ENCODE data around the gene NAV2. TPM values are rescaled to one million over a fixed set of nuclear protein-coding genes. Genes with fewer than 3 reads are reported as not detected.

Gene NAV2
- total and polyA plus RNA-seq, 4 donors, result 5.0 to 250 (median 51.4) TPM

DNA sequence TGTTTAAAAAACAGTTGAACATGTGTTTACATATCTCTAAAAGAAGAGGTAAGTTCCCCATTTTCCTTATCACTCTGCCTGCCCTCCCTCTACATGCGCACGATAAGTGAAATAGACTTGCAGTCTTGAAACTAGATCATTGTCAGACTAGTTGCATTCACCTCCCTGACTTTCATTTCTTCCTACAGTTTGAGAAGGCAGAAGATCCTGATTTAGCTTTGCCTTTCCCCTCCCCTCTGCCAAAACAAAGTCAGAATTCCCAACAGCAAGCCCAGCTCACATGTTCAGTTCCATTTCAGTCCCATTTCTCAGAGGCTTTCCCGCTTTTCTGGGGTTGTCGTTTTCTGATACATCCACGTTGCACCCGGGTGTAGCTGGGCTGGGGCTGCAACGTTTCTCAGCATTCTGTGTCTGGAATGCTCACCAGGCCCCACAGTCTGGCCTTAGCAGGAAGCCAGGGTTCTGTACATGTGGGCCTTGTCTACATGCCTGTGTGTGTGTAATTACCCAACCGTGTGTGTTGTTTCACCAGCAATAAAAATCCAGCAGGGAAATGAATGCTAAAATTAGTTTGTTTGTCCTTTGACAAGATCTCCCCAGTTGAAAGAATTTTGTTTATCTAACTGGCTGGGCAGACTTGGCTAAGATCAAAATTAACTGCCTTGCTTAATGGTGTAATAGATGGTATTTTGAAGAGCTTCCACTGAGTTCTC, 268.5 kb downstream of the NAV2 start:
- H3K4me3 ChIP-seq (ENCODE audit: low read length in 2 of 2), result no peak overlapping the region
- H3K9me3 ChIP-seq (ENCODE audit: control insufficient read depth, low read length), result no peaks in the 10 kb centered on the region
- H3K4me1 ChIP-seq (ENCODE audit: control insufficient read depth in 1 of 2, insufficient read depth in 2 of 2, low read length in 2 of 2), result peaks cover 13 to 26% of the 10 kb centered on the region in 2 donors
- no peaks in the 10 kb centered on the region for H3K27me3 ChIP-seq (ENCODE audit: control insufficient read depth in 1 of 2, insufficient read depth in 2 of 2, low read length in 1 of 2)
- ATAC-seq (ENCODE audit: low FRiP score) (peak; percentile 69), DNase-seq (peak in 1 of 2 donors; percentile 74)
- intact Hi-C loops (cut with DNase I), result no loop called here
- H3K36me3 ChIP-seq (ENCODE audit: control insufficient read depth in 1 of 2, insufficient read depth in 2 of 2, low read length in 1 of 2), result peaks cover 0 to 2% of the 10 kb centered on the region in 2 donors
- peak overlapping the region in 1 of 2 donors; percentile 84 for H3K27ac ChIP-seq (ENCODE audit: low read depth in 1 of 2, low read length in 2 of 2)
- 8 to 9% methylated on average over 8 of the region's 8 CpGs for WGBS, 2 donors

DNA sequence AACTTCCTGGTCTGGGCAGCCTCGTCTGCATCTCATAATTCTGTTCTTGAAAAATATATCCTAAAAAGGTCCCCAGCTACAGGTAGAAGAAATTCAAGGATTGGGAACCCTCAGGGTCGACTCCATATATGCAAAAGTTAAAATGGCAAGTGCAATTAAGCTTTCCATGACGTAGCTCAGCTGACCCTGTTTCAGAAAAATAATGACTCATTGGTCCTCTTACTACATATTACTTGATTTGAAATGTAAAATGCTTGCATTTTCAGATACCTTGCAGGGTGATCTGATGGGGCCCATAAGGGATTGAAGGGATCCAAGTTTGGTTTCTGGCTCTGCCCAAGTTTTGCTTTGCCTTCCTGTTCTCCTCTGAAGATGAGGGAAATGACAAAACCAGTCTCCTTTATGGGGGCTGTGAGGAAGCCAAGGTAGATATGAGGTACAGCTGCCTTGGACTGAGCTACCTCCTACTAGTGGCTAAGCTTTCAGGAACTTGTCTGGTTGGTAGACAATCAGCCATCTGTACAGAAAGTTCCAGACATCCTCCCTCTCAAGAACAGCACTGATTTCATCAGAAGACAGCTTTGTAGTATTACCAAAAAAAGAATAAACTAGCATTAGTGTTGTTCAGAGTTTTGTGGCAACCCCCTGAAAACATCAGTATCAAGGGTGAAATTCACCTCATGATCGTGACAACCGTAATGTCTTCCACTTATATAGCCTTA, 270.3 kb downstream of the NAV2 start:
- ATAC-seq (ENCODE audit: low FRiP score), result no peak
- Histone ChIP-seq H3K4me3 (ENCODE audit: low read length in 2 of 2) (no peak overlapping the region), H3K36me3 (ENCODE audit: control insufficient read depth in 1 of 2, insufficient read depth in 2 of 2, low read length in 1 of 2) (no peaks in the 10 kb centered on the region), H3K4me1 (ENCODE audit: control insufficient read depth in 1 of 2, insufficient read depth in 2 of 2, low read length in 2 of 2) (peaks cover 15 to 26% of the 10 kb centered on the region in 2 donors), H3K27ac (ENCODE audit: low read depth in 1 of 2, low read length in 2 of 2) (peak overlapping the region; percentile 68 to 69), H3K9me3 (ENCODE audit: control insufficient read depth, low read length) (no peaks in the 10 kb centered on the region), H3K27me3 (ENCODE audit: control insufficient read depth in 1 of 2, insufficient read depth in 2 of 2, low read length in 1 of 2) (no peaks in the 10 kb centered on the region)
- DNase-seq, result no peak
- WGBS, 2 donors, result 39 to 43% methylated on average over 5 of the region's 5 CpGs
- intact Hi-C loops (cut with DNase I), result no loop called here

DNA sequence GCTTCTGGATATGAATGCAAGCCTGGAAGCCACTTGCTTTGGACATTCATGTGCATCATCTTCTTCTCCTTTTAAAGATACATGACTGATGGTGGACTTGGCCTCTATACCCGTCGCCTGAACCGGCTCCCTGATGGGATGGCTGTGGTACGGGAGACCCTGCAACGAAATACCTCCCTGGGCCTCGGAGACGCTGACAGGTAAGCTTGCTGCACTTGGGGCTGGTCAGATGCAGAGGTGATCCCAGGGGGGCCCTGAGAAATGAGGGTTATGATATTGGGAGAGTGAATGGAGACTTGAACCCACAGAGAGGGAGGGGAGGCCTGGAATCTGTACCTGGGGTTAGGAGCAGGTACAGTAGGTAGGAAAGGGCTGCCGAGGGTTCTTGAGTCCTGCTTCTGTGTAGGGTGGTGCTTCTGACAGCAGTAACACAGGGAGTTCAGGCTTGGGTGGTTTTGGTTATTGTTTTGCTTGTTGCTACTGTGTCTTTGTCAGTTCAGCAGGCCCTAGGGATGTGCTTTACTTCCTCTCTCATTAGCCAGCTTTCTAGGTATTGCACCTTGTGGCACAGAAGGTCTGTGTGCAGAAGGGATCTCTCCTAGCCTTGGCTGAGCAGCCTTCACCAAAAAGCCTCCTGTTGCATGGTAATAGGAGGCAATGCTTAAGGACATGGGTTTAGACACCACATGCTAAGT, 271.6 kb downstream of the NAV2 start:
- Histone ChIP-seq H3K27ac (ENCODE audit: low read depth in 1 of 2, low read length in 2 of 2) (no peak overlapping the region), H3K36me3 (ENCODE audit: control insufficient read depth in 1 of 2, insufficient read depth in 2 of 2, low read length in 1 of 2) (no peaks in the 10 kb centered on the region), H3K4me3 (ENCODE audit: low read length in 2 of 2) (no peak overlapping the region), H3K27me3 (ENCODE audit: control insufficient read depth in 1 of 2, insufficient read depth in 2 of 2, low read length in 1 of 2) (no peaks in the 10 kb centered on the region), H3K4me1 (ENCODE audit: control insufficient read depth in 1 of 2, insufficient read depth in 2 of 2, low read length in 2 of 2) (peaks cover 15 to 25% of the 10 kb centered on the region in 2 donors), H3K9me3 (ENCODE audit: control insufficient read depth, low read length) (no peaks in the 10 kb centered on the region)
- intact Hi-C loops (cut with DNase I), result no loop called here
- WGBS, 2 donors, result 86 to 91% methylated on average over 8 of the region's 8 CpGs
- ATAC-seq (ENCODE audit: low FRiP score) (no peak), DNase-seq (no peak)

DNA sequence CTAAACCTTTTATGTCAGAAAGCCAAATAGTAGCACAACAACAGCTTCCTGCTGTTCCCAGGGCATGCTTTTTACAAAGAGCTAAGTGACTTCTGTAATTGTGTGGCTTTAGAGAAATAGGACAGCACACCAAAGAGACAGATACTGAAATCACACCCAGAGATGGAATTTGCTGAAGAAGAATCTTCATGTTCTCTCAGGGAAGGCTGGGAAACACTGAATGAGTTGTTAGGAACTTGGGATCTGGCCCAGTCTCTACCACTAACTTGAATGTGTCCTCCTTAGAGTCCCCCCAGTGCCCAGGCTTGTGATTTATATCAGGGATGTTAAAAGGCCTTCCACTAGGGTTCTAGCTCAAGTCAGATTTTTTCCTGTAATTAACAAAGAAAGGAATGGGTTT, 272.5 kb downstream of the NAV2 start:
- Histone ChIP-seq H3K4me1 (ENCODE audit: control insufficient read depth in 1 of 2, insufficient read depth in 2 of 2, low read length in 2 of 2) (peaks cover 11 to 18% of the 10 kb centered on the region in 2 donors), H3K27ac (ENCODE audit: low read depth in 1 of 2, low read length in 2 of 2) (peak overlapping the region in 1 of 2 donors; percentile 7), H3K36me3 (ENCODE audit: control insufficient read depth in 1 of 2, insufficient read depth in 2 of 2, low read length in 1 of 2) (no peaks in the 10 kb centered on the region), H3K27me3 (ENCODE audit: control insufficient read depth in 1 of 2, insufficient read depth in 2 of 2, low read length in 1 of 2) (no peaks in the 10 kb centered on the region), H3K9me3 (ENCODE audit: control insufficient read depth, low read length) (no peaks in the 10 kb centered on the region), H3K4me3 (ENCODE audit: low read length in 2 of 2) (no peak overlapping the region)
- intact Hi-C loops (cut with DNase I), result loop anchor here in 1 of 2 donors (5.0 kb wide), 1 partner anchor 42 kb away; no protein-coding TSS in a partner anchor
- DNase-seq (no peak), ATAC-seq (ENCODE audit: low FRiP score) (no peak)

DNA sequence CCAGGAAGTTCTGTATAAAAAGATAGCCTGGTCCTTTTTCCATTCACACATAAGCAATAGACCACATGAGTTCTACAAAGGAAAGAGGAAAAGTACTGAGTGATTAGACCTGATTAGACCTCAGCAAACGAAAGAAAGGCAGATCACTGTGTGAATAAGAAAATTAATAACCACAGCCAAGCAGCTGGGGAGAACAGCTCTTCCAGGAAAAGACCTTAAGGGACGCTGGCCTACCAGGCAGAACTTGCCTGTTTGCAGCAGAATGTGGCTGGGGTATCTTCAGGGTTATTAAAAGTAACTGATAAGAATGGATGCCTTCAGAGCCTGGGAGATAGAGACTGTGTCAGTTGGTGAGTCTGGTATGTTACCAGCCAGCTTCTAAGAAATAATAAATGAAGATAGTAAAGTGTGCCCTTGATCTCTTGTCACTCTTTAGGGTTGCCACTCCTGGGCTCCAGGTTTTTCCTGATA, 274.7 kb downstream of the NAV2 start:
- no peaks in the 10 kb centered on the region for H3K27me3 ChIP-seq (ENCODE audit: control insufficient read depth in 1 of 2, insufficient read depth in 2 of 2, low read length in 1 of 2)
- H3K27ac ChIP-seq (ENCODE audit: low read depth in 1 of 2, low read length in 2 of 2), result peak overlapping the region; percentile 22 to 58
- H3K9me3 ChIP-seq (ENCODE audit: control insufficient read depth, low read length), result no peaks in the 10 kb centered on the region
- no peak for ATAC-seq (ENCODE audit: low FRiP score)
- intact Hi-C loops (cut with DNase I), result loop anchor here in 1 of 2 donors (5.0 kb wide), 1 partner anchor 40 kb away; no protein-coding TSS in a partner anchor
- WGBS, 2 donors, result 6 to 8% methylated on average over 2 of the region's 2 CpGs
- H3K4me3 ChIP-seq (ENCODE audit: low read length in 2 of 2), result no peak overlapping the region
- H3K36me3 ChIP-seq (ENCODE audit: control insufficient read depth in 1 of 2, insufficient read depth in 2 of 2, low read length in 1 of 2), result no peaks in the 10 kb centered on the region
- peaks cover 2 to 8% of the 10 kb centered on the region in 2 donors for H3K4me1 ChIP-seq (ENCODE audit: control insufficient read depth in 1 of 2, insufficient read depth in 2 of 2, low read length in 2 of 2)
- no peak for DNase-seq

DNA sequence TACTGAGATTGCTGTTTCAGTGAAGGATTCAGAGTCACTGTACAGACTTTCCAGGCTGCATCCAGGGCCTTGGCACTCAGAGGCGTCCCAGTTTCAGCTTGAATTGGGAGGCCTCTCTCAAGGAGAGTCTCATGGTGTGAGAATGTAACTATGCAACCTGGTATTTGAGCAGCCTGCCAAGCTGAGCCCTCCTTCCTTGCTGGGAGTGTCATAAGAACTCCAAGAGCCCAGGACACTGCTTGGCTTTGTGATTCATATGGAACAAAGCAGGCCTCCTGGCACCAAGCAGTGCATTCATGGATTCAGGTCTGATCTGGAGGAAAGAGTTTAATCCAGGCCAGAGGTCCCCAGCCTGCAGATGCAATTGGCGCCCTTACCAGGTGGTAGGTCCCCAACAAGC, 276.0 kb downstream of the NAV2 start:
- 2 to 4% methylated on average over 2 of the region's 2 CpGs for WGBS, 2 donors
- intact Hi-C loops (cut with DNase I), result loop anchor here in 1 of 2 donors (5.0 kb wide), 1 partner anchor 39 kb away; no protein-coding TSS in a partner anchor
- peak; percentile 33 for ATAC-seq (ENCODE audit: low FRiP score)
- H3K36me3 ChIP-seq (ENCODE audit: control insufficient read depth in 1 of 2, insufficient read depth in 2 of 2, low read length in 1 of 2), result no peaks in the 10 kb centered on the region
- H3K4me3 ChIP-seq (ENCODE audit: low read length in 2 of 2), result no peak overlapping the region
- peak overlapping the region in 1 of 2 donors; percentile 55 for H3K27ac ChIP-seq (ENCODE audit: low read depth in 1 of 2, low read length in 2 of 2)
- no peaks in the 10 kb centered on the region for H3K9me3 ChIP-seq (ENCODE audit: control insufficient read depth, low read length)
- H3K27me3 ChIP-seq (ENCODE audit: control insufficient read depth in 1 of 2, insufficient read depth in 2 of 2, low read length in 1 of 2), result no peaks in the 10 kb centered on the region
- peaks cover 0 to 4% of the 10 kb centered on the region in 2 donors for H3K4me1 ChIP-seq (ENCODE audit: control insufficient read depth in 1 of 2, insufficient read depth in 2 of 2, low read length in 2 of 2)
- DNase-seq, result peak; percentile 75 to 77

DNA sequence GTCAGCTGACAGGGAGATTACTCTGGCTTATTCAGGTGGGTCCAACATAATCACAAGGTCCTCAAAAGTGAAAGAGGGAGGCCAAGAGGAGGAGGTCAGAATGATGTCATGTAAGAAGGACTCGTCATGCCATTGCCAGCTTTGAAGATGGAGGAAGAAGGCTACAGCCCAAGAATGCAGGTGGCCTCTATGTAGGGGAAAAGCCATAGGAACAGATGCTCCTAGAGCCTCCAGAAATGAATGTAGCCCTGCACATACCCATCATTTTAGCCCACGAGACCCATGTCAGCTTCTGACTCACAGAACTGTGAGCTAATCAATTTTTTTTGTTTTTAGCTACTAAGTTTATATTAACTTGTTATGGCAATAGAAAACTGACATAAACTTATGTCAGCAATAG, 276.6 kb downstream of the NAV2 start:
- Histone ChIP-seq H3K27ac (ENCODE audit: low read depth in 1 of 2, low read length in 2 of 2) (peak overlapping the region; percentile 38 to 55), H3K4me3 (ENCODE audit: low read length in 2 of 2) (no peak overlapping the region), H3K36me3 (ENCODE audit: control insufficient read depth in 1 of 2, insufficient read depth in 2 of 2, low read length in 1 of 2) (no peaks in the 10 kb centered on the region), H3K27me3 (ENCODE audit: control insufficient read depth in 1 of 2, insufficient read depth in 2 of 2, low read length in 1 of 2) (no peaks in the 10 kb centered on the region), H3K9me3 (ENCODE audit: control insufficient read depth, low read length) (no peaks in the 10 kb centered on the region), H3K4me1 (ENCODE audit: control insufficient read depth in 1 of 2, insufficient read depth in 2 of 2, low read length in 2 of 2) (peaks cover 0 to 4% of the 10 kb centered on the region in 2 donors)
- no peak for ATAC-seq (ENCODE audit: low FRiP score)
- intact Hi-C loops (cut with DNase I), result loop anchor here in 1 of 2 donors (5.0 kb wide), 1 partner anchor 38 kb away; no protein-coding TSS in a partner anchor
- 33 to 40% methylated on average over 2 of the region's 2 CpGs for WGBS, 2 donors
- no peak for DNase-seq

DNA sequence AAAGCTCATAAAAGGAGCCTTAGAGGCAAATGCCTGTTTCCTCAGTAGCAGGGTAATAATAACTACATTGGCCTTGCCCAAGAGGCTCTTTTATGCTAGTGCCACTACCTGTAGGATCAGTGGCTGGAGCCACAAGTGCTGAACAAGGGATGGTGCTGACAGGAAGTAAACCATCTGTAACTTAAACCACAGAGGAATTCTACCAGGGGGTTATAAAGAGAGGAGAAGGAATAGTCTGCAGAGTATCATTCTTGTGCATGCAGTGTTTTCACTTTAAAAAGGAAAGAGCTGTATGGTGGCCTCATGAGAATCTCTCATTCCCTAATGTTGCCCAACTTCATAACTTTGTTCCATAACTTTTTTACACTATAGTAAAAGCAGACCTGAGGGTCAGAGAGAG, 279.5 kb downstream of the NAV2 start:
- Histone ChIP-seq H3K4me3 (ENCODE audit: low read length in 2 of 2) (no peak overlapping the region), H3K27ac (ENCODE audit: low read depth in 1 of 2, low read length in 2 of 2) (no peak overlapping the region), H3K36me3 (ENCODE audit: control insufficient read depth in 1 of 2, insufficient read depth in 2 of 2, low read length in 1 of 2) (peaks cover 0 to 3% of the 10 kb centered on the region in 2 donors), H3K27me3 (ENCODE audit: control insufficient read depth in 1 of 2, insufficient read depth in 2 of 2, low read length in 1 of 2) (no peaks in the 10 kb centered on the region), H3K4me1 (ENCODE audit: control insufficient read depth in 1 of 2, insufficient read depth in 2 of 2, low read length in 2 of 2) (peaks cover 8 to 9% of the 10 kb centered on the region in 2 donors), H3K9me3 (ENCODE audit: control insufficient read depth, low read length) (no peaks in the 10 kb centered on the region)
- intact Hi-C loops (cut with DNase I), result no loop called here
- DNase-seq (no peak), ATAC-seq (ENCODE audit: low FRiP score) (no peak)
